Stimulated activated CD4-positive, alpha-beta T cell treated with anti-CD3 and anti-CD28 coated beads, Interleukin-4, amount 100 ng/mL, for 24 hours (primary cell): ENCODE measurements around the gene PODNL1.
"Not testable (repeated sequence)": the region's sequence is repeated elsewhere in the genome, so short reads cannot be mapped to it uniquely, and the experiment has no call there.

Experiments
- DNase-seq: peaks from one replicate; pipeline ENCODE4 v3.0.0-alpha.2; 2020

Gene PODNL1

DNA sequence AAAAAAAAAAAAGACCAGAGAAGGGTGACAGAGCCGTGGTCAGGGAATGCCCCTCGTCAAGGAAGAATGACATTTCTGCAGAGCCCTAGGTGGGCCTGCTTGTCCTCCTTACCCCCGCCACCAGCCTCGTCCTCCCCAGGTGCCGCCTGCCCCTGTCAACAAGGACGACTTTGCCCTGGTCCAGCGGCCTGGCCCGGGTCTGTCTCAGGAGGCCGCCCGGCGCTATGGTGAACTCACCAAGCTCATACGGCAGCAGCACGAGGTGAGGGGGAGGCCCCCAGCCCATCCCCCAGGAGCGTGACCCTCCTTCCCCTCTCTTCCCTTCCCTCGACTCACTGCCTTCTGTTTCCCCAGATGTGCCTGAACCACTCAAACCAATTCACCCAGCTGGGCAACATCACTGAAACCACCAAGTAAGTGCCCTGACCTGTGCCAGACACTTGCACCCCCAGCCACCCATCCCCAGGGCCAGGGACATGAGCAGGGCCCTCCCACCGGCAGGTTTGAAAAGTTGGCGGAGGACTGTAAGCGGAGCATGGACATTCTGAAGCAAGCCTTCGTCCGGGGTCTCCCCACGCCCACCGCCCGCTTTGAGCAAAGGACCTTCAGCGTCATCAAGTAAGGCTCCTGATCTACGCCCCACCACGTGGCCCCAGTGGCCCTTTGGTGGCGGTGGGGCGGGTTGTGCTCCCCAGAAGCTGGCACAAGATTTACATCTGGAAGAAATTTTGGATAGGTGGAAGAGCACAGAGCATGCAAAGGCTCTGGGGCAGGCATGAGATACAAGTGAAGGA lies 14.8 kb downstream of the PODNL1 start:
- DNase-seq = no peak

- not testable (repeated sequence) for DNase-seq
Measured at GRCh38 chr19:13922118-13922517, 16.1 kb downstream of the PODNL1 start.

DNA sequence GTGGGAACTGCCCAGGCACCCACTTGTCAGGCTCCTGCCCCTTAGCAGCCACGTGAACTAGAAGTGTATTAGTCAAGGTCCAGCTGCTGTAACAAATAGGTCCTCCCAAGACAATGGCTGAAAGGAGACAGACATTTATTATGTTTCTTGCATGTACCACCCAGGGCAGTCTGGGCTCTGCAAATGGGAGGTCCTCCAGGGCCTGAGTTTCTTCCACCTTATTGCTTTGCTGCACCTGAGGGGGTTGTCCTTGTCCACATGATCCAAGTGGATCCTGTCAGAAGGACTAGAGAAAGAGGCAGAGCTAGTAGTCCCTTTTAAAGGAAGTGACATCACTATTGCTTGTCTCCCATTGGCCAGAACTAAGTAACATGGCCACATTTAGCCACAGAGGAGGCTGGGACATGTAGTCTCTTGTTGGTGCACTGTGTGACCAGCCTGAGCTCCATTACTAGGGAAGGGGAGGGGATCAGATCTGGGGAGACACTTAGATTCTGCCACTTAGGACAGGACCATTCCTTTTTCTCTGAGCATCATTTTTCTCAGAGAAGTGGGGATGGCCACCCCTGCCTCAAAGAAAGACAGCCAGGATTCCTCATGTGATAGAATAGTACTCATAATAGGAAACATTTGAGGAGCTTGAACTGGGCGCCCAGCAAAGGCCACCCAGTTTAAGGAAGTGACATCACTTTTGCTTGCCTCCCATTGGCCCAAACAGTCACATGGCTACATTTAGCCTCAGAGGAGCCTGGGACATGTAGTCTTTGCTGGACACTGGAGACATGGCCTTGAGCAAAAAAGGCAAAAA lies 17.1 kb downstream of the PODNL1 start:
- DNase-seq = peak; percentile 18

- DNase-seq = no peak
Measured at GRCh38 chr19:13920524-13920923, 17.7 kb downstream of the PODNL1 start.

GRCh38 chr19:13918726-13919411 lies 19.3 kb downstream of the PODNL1 start:
- DNase-seq = no peak

- no peak for DNase-seq
Measured at GRCh38 chr19:13917888-13918406, 20.3 kb downstream of the PODNL1 start.

DNA sequence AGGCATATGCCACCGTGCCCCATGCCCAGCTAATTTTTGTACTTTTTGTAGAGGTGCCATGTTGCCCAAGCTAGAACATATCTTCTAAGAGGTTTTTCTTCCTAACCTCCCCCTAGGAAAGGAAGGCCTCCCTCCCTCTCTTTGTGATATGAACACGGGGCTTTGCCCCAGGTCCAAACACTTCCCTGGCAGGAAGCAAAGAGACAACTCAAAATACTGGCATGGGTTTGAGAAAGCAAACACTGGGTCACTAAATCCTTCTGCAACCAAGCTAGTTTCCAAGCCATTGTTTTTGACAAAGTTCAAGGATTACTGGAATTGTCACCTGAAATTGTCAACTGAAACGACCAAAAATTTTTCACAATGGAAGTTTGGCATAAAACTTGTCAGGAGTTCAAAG lies 23.4 kb downstream of the PODNL1 start:
- no peak for DNase-seq

DNA sequence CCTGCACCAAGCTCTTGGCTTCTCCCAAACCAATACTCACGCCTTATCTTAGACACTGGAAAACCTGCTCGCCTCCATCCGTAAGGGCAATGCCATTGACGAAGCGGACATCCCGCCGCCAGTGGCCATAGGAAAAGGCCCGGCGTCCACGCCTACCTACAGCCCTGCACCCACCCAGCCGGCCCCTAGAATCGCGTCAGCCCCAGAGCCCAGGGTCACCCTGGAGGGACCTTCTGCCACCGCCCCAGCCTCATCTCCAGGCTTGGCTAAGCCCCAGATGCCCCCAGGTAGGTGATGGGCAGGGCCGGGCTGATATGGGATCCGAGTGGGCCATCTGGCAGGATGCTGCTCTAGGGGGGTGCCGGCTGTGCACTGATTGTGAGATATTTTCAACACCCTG lies 24.9 kb downstream of the PODNL1 start:
- no peak for DNase-seq

- DNase-seq = no peak
Measured at GRCh38 chr19:13909430-13909829, 28.8 kb downstream of the PODNL1 start.

DNA sequence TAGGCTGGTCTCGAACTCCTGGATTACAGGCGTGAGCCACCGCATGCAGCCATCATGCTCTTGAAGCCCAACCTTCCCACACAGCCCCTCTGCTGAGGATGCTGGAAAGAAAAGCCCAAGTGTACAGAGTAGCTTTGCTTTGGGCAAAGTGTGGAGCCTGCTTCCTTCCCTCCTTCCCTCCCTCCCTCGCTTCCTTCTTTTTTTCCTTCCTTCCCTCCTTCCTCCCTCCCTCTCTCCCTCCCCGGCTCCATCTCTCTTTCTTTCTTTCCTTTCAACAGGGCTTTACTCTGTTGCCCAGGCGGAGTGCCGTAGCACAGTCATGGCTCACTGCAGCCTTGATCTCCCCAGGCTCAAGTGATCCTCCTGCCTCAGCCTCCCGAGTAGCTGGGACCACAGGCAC lies 29.5 kb downstream of the PODNL1 start:
- DNase-seq = no peak

GRCh38 chr19:13906910-13907309 lies 31.3 kb downstream of the PODNL1 start:
- no peak for DNase-seq

- DNase-seq = no peak
Measured at GRCh38 chr19:13906521-13906904, 31.7 kb downstream of the PODNL1 start.

GRCh38 chr19:13905634-13906520 lies 32.3 kb downstream of the PODNL1 start, which contains the start of the genes BRME1 and CC2D1A:
BRME1 (minus strand) TSS chr19:13906117; CDS start chr19:13904892, 1,225 bp downstream.
CC2D1A (plus strand) TSS chr19:13906201; CDS start chr19:13906442, 241 bp downstream.
- peak; percentile 96 for DNase-seq

- DNase-seq = peak; percentile 46
Measured at GRCh38 chr19:13902993-13903555, 35.1 kb downstream of the PODNL1 start.

- DNase-seq = no peak
Measured at GRCh38 chr19:13899912-13900584, 38.2 kb downstream of the PODNL1 start.

- DNase-seq = no peak
Measured at GRCh38 chr19:13899393-13899792, 38.8 kb downstream of the PODNL1 start.

DNA sequence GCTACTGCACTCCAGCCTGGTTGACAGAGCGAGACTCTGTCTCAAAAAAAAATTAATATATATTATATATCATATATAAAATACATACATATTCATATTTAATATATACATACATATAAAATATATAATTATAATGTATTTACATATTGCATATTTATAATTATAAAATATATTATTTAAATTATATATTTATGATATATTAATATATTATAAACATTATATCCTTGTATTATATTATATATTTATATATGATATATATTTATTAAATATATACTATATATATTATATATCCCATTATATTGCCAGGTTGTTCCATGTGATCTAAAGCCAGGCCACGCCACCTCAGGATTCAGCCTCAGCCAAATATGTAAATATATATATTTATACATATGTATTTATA lies 42.0 kb downstream of the PODNL1 start:
- no peak for DNase-seq

DNA sequence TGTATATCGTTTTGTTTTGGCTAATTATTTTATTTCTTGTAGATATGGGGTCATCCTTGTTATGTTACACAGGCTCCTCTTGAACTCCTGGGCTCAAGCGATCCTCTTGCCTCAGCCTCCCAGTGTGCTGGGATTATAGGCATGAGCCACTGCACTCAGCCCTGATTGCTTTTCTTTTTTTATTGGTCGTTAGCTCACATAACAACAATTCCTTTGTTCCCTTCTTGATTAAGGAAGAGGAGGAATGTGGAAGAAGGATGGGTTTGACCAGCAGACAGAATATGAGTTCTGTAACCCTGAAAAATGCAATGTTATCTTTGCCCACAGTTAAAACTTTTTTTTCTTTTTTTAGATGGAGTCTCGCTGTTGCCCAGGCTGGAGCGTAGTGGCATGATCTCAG lies 43.7 kb downstream of the PODNL1 start:
- no peak for DNase-seq

GRCh38 chr19:13892870-13893269 lies 45.3 kb downstream of the PODNL1 start:
- no peak for DNase-seq

GRCh38 chr19:13890136-13890535 lies 48.1 kb downstream of the PODNL1 start:
- no peak for DNase-seq

DNA sequence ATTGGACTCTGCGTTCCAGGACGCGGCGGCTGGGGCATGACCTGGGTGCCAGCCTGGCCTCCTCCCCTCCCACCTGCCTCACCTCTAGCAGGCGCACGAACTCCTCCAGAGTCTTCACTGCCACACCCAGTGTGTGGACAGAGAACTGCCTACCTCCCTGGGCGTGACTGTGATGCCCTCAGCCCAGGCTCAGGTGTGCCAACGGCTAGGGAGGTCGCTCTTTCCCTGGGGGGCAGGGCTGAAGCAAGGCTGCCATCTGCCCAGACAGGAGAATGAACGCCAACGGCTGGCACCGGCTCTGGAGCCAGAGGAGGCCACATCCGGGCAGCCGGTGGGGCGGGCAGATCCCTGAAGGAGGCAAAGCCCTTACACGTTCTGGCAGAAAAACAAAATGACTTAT lies 49.9 kb downstream of the PODNL1 start:
- DNase-seq = no peak
